Spleen (tissue), 11 donors: ENCODE data around the gene VWA5B2. TPM values are rescaled to one million over a fixed set of nuclear protein-coding genes. Genes with fewer than 3 reads are reported as not detected.

Source experiments
- DNase-seq: peaks from one replicate; pipeline ENCODE4 v3.0.0-alpha.2; 2020
- H3K27ac ChIP-seq, 8 donors: fragments of 200-600 bp; sonication (generic) in 7 of 8; 1 replicate in 4 of 8; 2 replicates in 4 of 8; pipeline versions ENCODE4 v1.5.0 to v1.8.0; 2016 to 2021; ENCODE audit warnings: inconsistent platforms in 4 of 8, mild to moderate bottlenecking in 4 of 8, moderate library complexity in 1 of 8
- H3K27me3 ChIP-seq, 7 donors: fragments of 200-600 bp; sonication (generic) in 6 of 7; replicated peaks in 1 of 7; 1 replicate in 4 of 7; 2 replicates in 3 of 7; pipeline versions ENCODE4 v1.5.0 to v1.8.0; 2016 to 2021; ENCODE audit warnings: inconsistent platforms in 3 of 7, mild to moderate bottlenecking in 1 of 7
- H3K36me3 ChIP-seq, 6 donors: fragments of 200-600 bp; sonication (generic) in 5 of 6; 1 replicate in 4 of 6; 2 replicates in 2 of 6; pipeline versions ENCODE4 v1.5.0 to v1.8.0; 2016 to 2021; ENCODE audit warnings: inconsistent platforms in 2 of 6
- H3K4me1 ChIP-seq, 6 donors: fragments of 200-600 bp; sonication (generic) in 5 of 6; 1 replicate in 3 of 6; 2 replicates in 3 of 6; pipeline versions ENCODE4 v1.5.0 to v1.8.0; 2016 to 2021; ENCODE audit warnings: inconsistent platforms in 3 of 6
- H3K4me3 ChIP-seq, 8 donors: fragments of 200-600 bp; sonication (generic) in 7 of 8; 1 replicate in 4 of 8; 2 replicates in 4 of 8; pipeline versions ENCODE4 v1.5.0 to v1.8.0; 2016 to 2021; ENCODE audit warnings: inconsistent platforms in 4 of 8, mild to moderate bottlenecking in 4 of 8, moderate library complexity in 2 of 8
- H3K9me3 ChIP-seq, 8 donors: fragments of 200-600 bp; sonication (generic) in 7 of 8; 1 replicate in 4 of 8; 2 replicates in 4 of 8; pipeline versions ENCODE4 v1.5.0 to v1.8.0; 2016 to 2021; ENCODE audit warnings: inconsistent platforms in 4 of 8
- CTCF ChIP-seq, 11 experiments: fragments of 200-600 bp in 7 of 11; fragments of 450-650 bp in 4 of 11; sonication (generic) in 4 of 11; IDR thresholded peaks in 8 of 11; conservative IDR thresholded peaks in 3 of 11; 1 replicate in 7 of 11; 2 replicates in 4 of 11; pipeline versions ENCODE4 v1.4.0 to v1.8.0; 2016 to 2021; ENCODE audit warnings: antibody characterized with exemption in 11 of 11, inconsistent platforms in 4 of 11, mild to moderate bottlenecking in 1 of 11
- POLR2A ChIP-seq, 3 donors: fragments of 450-650 bp; IDR thresholded peaks; one replicate each; pipeline ENCODE4 v1.5.1; 2017; ENCODE audit warnings: antibody characterized with exemption in 3 of 3, mild to moderate bottlenecking in 1 of 3
- POLR2AphosphoS5 ChIP-seq, 3 donors: sonication (generic); formaldehyde crosslinking; IDR thresholded peaks; one replicate each; pipeline ENCODE4 v1.5.1; 2017; ENCODE audit warnings: antibody characterized with exemption in 3 of 3
- WGBS, 5 donors: extraction: QIAGEN DNeasy Blood & Tissue Kit in 3 of 5; methylation state at CpG; one replicate each; pipeline versions ENCODE4 v1.1.5 to v1.1.7; 2013 to 2018; 5-methylcytosine and 5-hydroxymethylcytosine counted together
- intact Hi-C: fragments of 100-400 bp; cut with DNase I; formaldehyde crosslinking; loops from one replicate; pipeline ENCODE4 v1.15.0; 2023; ENCODE audit warnings: low total_unique reads
- polyA plus RNA-seq, 3 donors: library from polyadenylated mRNA; stranded (reverse); fragments of 200-250 nt; gene quantifications; one replicate each; pipeline ENCODE4 v1.2.1, GENCODE V29; 2013
- total RNA-seq, 7 donors: library from RNA; depleted of rRNA in 3 of 7; stranded (reverse); fragments of >200 nt in 3 of 7; fragmentation: NEBNext Ultra II Directional in 4 of 7; extraction: Animal tissue kit (Norgen Biotek cat#: 25700) in 4 of 7; gene quantifications; one replicate each; pipeline versions ENCODE4 v1.1.0 to v1.2.1, GENCODE V29; 2016 to 2021
- donor health status: healthy with polysubstance abuse.
- donor health status: DM: no; HTN: no; CAD: no; lungs with moderate emphysema.
- donor health status: DM: no; HTN: no; CAD: no.
- donor health status: Bipolar disorder and iron deficiency.
- donor health status: healthy.
- donor health status: DM: no; HTN: no; CAD: no.
- donor health status: DM: yes; HTN: yes; CAD: no.

The VWA5B2 gene
- total and polyA plus RNA-seq, 10 donors = 0.02 to 0.68 (median 0.08) TPM; not detected in 5

DNA sequence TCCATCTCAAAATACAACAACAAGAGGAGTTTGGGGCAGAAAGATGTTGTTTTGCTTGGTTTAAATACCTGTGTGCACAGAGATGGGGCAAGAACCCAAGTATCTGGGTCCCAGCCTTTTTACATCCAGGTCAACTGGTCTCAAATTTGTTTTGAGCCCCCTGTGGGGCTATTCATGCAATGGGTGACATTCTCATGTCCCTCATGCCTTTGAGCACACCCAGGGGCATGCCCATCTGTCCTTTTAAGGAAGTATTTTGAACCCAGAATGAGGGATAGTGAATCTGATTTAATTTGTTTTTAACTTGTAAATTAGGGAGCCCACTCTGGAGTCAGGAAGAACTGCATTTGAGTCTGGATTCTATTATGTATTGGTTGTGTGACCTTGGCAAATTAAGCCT lies 28.6 kb upstream of the VWA5B2 start:
- no peak for DNase-seq
- TF ChIP-seq POLR2A (IDR thresholded peaks at IDR 0.05) = no peak
- TF ChIP-seq POLR2AphosphoS5 (IDR thresholded peaks at IDR 0.05) = no peak
- TF ChIP-seq CTCF (IDR thresholded peaks at IDR 0.05 in 8 of 11, conservative IDR thresholded peaks at IDR 0.05 in 3 of 11) = no peak
- H3K4me3 ChIP-seq = no peak overlapping the region
- H3K36me3 ChIP-seq = peaks cover 0 to 10% (median 5%) of the 10 kb centered on the region in 6 donors
- no peaks in the 10 kb centered on the region for H3K4me1 ChIP-seq
- intact Hi-C loops = no loop called here
- H3K9me3 ChIP-seq = no peaks in the 10 kb centered on the region
- peaks cover 0 to 8% (median 0%) of the 10 kb centered on the region in 7 donors for H3K27me3 ChIP-seq
- no peak overlapping the region for H3K27ac ChIP-seq

DNA sequence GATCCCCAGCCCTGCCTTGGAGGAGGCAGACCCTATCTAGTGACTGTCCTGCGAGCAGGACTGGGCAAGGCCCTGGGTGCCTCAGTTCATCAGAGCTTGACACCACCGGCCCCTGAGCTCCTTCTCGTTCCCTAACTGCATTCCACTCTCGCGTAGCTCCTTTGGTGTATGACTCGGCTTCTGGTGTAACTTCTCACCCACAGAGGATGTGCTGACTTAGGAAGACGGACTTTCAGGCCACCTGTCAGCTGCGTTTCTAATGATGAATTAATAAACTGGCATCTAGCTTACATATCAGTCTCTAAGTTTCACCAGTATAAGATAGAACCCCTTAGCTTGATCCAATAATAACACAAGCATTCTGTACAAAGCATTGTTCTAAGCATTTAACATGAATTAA lies 25.9 kb upstream of the VWA5B2 start:
- no peaks in the 10 kb centered on the region for H3K4me1 ChIP-seq
- WGBS, 5 donors = 75 to 85% (median 83%) methylated on average over 8 of the region's 8 CpGs

DNA sequence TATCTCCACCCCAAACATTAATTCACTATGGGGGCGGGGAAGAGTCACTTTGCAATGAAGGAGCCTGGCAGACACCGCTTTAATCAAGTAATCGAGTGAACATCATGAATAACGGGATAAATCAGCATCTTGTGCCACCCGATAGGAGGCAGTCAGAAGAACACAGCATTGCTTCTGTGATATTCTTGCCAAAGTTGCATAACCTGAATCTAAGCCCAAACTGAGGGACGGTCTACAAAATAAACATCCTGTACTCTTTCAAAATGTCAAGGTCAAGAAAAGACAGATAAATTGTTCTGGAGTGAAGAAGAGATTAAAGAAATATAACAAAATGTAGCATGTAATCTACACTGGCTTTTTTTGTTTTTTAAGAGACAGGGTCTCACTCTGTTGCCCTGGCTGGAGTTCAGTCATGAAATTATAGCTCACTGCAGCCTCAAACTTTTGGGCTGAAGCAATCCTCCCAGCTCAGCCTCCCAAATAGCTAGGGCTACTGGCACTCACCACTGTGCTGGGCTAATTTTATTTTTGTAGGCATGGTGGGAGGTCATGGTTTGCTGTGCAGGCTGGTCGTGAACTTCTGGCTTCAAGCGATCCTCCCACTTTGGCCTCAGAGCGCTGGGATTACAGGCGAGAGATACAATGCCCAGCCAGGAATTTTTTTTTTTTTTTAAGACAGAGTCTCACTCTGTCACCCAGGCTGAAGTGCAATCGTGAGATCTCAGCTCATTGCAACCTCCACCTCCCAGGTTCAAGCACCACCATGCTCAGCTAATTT lies 20.1 kb upstream of the VWA5B2 start:
- intact Hi-C loops = no loop called here
- DNase-seq = no peak
- H3K27ac ChIP-seq = no peak overlapping the region
- TF ChIP-seq POLR2AphosphoS5 (IDR thresholded peaks at IDR 0.05) (no peak), CTCF (IDR thresholded peaks at IDR 0.05 in 8 of 11, conservative IDR thresholded peaks at IDR 0.05 in 3 of 11) (no peak), POLR2A (IDR thresholded peaks at IDR 0.05) (no peak)
- no peaks in the 10 kb centered on the region for H3K9me3 ChIP-seq
- WGBS, 5 donors = 75 to 82% (median 78%) methylated on average over 11 of the region's 11 CpGs
- no peaks in the 10 kb centered on the region for H3K36me3 ChIP-seq
- H3K4me3 ChIP-seq = no peak overlapping the region
- peaks cover 0 to 30% (median 0%) of the 10 kb centered on the region in 7 donors for H3K27me3 ChIP-seq
- no peaks in the 10 kb centered on the region for H3K4me1 ChIP-seq

More for the DNA sequence above, 25.9 kb upstream of the VWA5B2 start:
- intact Hi-C loops = no loop called here
- Histone ChIP-seq H3K36me3 (no peaks in the 10 kb centered on the region), H3K4me3 (no peak overlapping the region), H3K27ac (no peak overlapping the region), H3K27me3 (peaks cover 0 to 30% (median 0%) of the 10 kb centered on the region in 7 donors), H3K9me3 (no peaks in the 10 kb centered on the region)
- TF ChIP-seq POLR2A (IDR thresholded peaks at IDR 0.05) = no peak
- no peak for DNase-seq

GRCh38 chr3:184211297-184211696 lies 18.1 kb upstream of the VWA5B2 start:
- DNase-seq = no peak
- WGBS, 5 donors = 71 to 83% (median 73%) methylated on average over 5 of the region's 5 CpGs
- no peaks in the 10 kb centered on the region for H3K36me3 ChIP-seq
- intact Hi-C loops = no loop called here
- H3K4me3 ChIP-seq = no peak overlapping the region
- peaks cover 0 to 20% (median 0%) of the 10 kb centered on the region in 7 donors for H3K27me3 ChIP-seq
- no peak for TF ChIP-seq POLR2A (IDR thresholded peaks at IDR 0.05)
- TF ChIP-seq CTCF (IDR thresholded peaks at IDR 0.05 in 8 of 11, conservative IDR thresholded peaks at IDR 0.05 in 3 of 11) = no peak
- no peak for TF ChIP-seq POLR2AphosphoS5 (IDR thresholded peaks at IDR 0.05)
- no peak overlapping the region for H3K27ac ChIP-seq
- H3K4me1 ChIP-seq = no peaks in the 10 kb centered on the region
- no peaks in the 10 kb centered on the region for H3K9me3 ChIP-seq
